ENCODE results near the gene SYNGR3.
"Not testable (repeated sequence)": the region's sequence is repeated elsewhere in the genome, so short reads cannot be mapped to it uniquely, and the experiment has no call there.

The SYNGR3 gene

GRCh38 chr16:2009164-2009711 lies 19.5 kb downstream of the SYNGR3 start:
- peak; percentile 52 for DNase-seq (ENCODE audit: low spot score)

GRCh38 chr16:2009791-2010510 lies 20.2 kb downstream of the SYNGR3 start, which contains the start of gene ZNF598:
ZNF598 (minus strand) TSS chr16:2009821.
- DNase-seq (ENCODE audit: low spot score), result peak; percentile 92

- DNase-seq (ENCODE audit: low spot score), result not testable (repeated sequence)
These were observed 22.0 kb downstream of the SYNGR3 start for GRCh38 chr16:2011726-2012125.

GRCh38 chr16:2013527-2013926 lies 23.8 kb downstream of the SYNGR3 start:
- no peak for DNase-seq (ENCODE audit: low spot score)

- no peak for DNase-seq (ENCODE audit: low spot score)
These were observed 25.6 kb downstream of the SYNGR3 start for GRCh38 chr16:2015117-2015946.

- no peak for DNase-seq (ENCODE audit: low spot score)
These were observed 26.1 kb downstream of the SYNGR3 start for GRCh38 chr16:2015947-2016208.

- no peak for DNase-seq (ENCODE audit: low spot score)
These were observed 26.7 kb downstream of the SYNGR3 start for GRCh38 chr16:2016407-2016922.

- no peak for DNase-seq (ENCODE audit: low spot score)
These were observed 29.7 kb downstream of the SYNGR3 start, which contains the start of gene NPW for GRCh38 chr16:2019518-2019920. NPW (plus strand) TSS chr16:2019785.

GRCh38 chr16:2019921-2020831 lies 30.4 kb downstream of the SYNGR3 start:
- no peak for DNase-seq (ENCODE audit: low spot score)

GRCh38 chr16:2022723-2023091 lies 32.9 kb downstream of the SYNGR3 start:
- no peak for DNase-seq (ENCODE audit: low spot score)

GRCh38 chr16:2023092-2024031 lies 33.6 kb downstream of the SYNGR3 start:
- DNase-seq (ENCODE audit: low spot score), result peak; percentile 95

- no peak for DNase-seq (ENCODE audit: low spot score)
These were observed 34.3 kb downstream of the SYNGR3 start for GRCh38 chr16:2024032-2024420.

- DNase-seq (ENCODE audit: low spot score), result no peak
These were observed 35.5 kb downstream of the SYNGR3 start for GRCh38 chr16:2025251-2025650.

- no peak for DNase-seq (ENCODE audit: low spot score)
These were observed 36.2 kb downstream of the SYNGR3 start for GRCh38 chr16:2025878-2026460.

GRCh38 chr16:2026461-2027023 lies 36.8 kb downstream of the SYNGR3 start, which contains the start of gene NHERF2:
NHERF2 (plus strand) TSS chr16:2026902; CDS start chr16:2027006, 104 bp downstream.
- peak; percentile 41 for DNase-seq (ENCODE audit: low spot score)

GRCh38 chr16:2027024-2028010 lies 37.5 kb downstream of the SYNGR3 start:
- DNase-seq (ENCODE audit: low spot score), result no peak

GRCh38 chr16:2028146-2028545 lies 38.4 kb downstream of the SYNGR3 start:
- no peak for DNase-seq (ENCODE audit: low spot score)

GRCh38 chr16:2028620-2029220 lies 39.0 kb downstream of the SYNGR3 start:
- no peak for DNase-seq (ENCODE audit: low spot score)
